ENCODE data around the gene PGPEP1. TPM values are rescaled to one million over a fixed set of nuclear protein-coding genes. Genes with fewer than 3 reads are reported as not detected.

Gene PGPEP1
- total and polyA plus RNA-seq, 12 donors, result 10.0 to 61.3 (median 45.2) TPM

- H3K9me3 ChIP-seq, result no peaks in the 10 kb centered on the region
- WGBS, 2 donors, result 90 to 94% methylated on average over 5 of the region's 5 CpGs
- H3K36me3 ChIP-seq, result no peaks in the 10 kb centered on the region
- H3K4me1 ChIP-seq, result peaks cover 4 to 38% (median 33%) of the 10 kb centered on the region in 9 donors
- no peak for TF ChIP-seq CTCF (IDR thresholded peaks at IDR 0.05)
- intact Hi-C loops (cut with DNase I), result loop anchor here in 7 of 10 donors (5.0 to 10.0 kb wide), 6 partner anchors 49 to 212 kb away; partner anchors contain the start of genes RAB3A (in 2 of the 7) and MPV17L2 (in 1 of the 7)
- no peak for ATAC-seq
- no peak overlapping the region for H3K27ac ChIP-seq
- H3K4me3 ChIP-seq, result no peak overlapping the region
- no peaks in the 10 kb centered on the region for H3K27me3 ChIP-seq
- no peak for DNase-seq
These were observed 13.6 kb upstream of the PGPEP1 start for GRCh38 chr19:18326772-18327171.

- ATAC-seq (peak; percentile 89 to 99 (median 96)), DNase-seq (peak; percentile 80 to 96)
- Histone ChIP-seq H3K4me1 (peaks cover 4 to 24% (median 22%) of the 10 kb centered on the region in 9 donors), H3K4me3 (peak overlapping the region in 9 of 10 donors; percentile 11 to 47 (median 35)), H3K36me3 (no peaks in the 10 kb centered on the region), H3K27ac (peak overlapping the region in 9 of 10 donors; percentile 24 to 89 (median 75)), H3K27me3 (no peaks in the 10 kb centered on the region), H3K9me3 (no peaks in the 10 kb centered on the region)
- peak; percentile 90 to 96 (median 92) for TF ChIP-seq CTCF (IDR thresholded peaks at IDR 0.05)
- 2% methylated on average over 9 of the region's 9 CpGs for WGBS, 2 donors
- intact Hi-C loops (cut with DNase I), result loop anchor here in 9 of 10 donors (1.0 to 10.0 kb wide), 7 partner anchors 49 to 214 kb away; partner anchors contain the start of genes RAB3A (in 2 of the 9) and MPV17L2 (in 1 of the 9)
These were observed 11.9 kb upstream of the PGPEP1 start for GRCh38 chr19:18328340-18329034.

GRCh38 chr19:18329035-18329376 lies 11.4 kb upstream of the PGPEP1 start:
- WGBS, 2 donors, result 58% methylated on average over 6 of the region's 6 CpGs

GRCh38 chr19:18330868-18331267 lies 9.5 kb upstream of the PGPEP1 start:
- no peak overlapping the region for H3K4me3 ChIP-seq
- no peaks in the 10 kb centered on the region for H3K9me3 ChIP-seq
- WGBS, 2 donors, result 95% methylated on average over 9 of the region's 9 CpGs
- H3K4me1 ChIP-seq, result peaks cover 4 to 15% (median 11%) of the 10 kb centered on the region in 9 donors
- no peak for TF ChIP-seq CTCF (IDR thresholded peaks at IDR 0.05)
- ATAC-seq (no peak), DNase-seq (no peak)
- intact Hi-C loops (cut with DNase I), result no loop called here
- H3K27me3 ChIP-seq, result no peaks in the 10 kb centered on the region
- no peak overlapping the region for H3K27ac ChIP-seq
- no peaks in the 10 kb centered on the region for H3K36me3 ChIP-seq

More at GRCh38 chr19:18329035-18329376, 11.4 kb upstream of the PGPEP1 start:
- no peak for TF ChIP-seq CTCF (IDR thresholded peaks at IDR 0.05)
- ATAC-seq (peak in 6 of 8 donors; percentile 1 to 21 (median 7)), DNase-seq (no peak)
- Histone ChIP-seq H3K4me1 (peaks cover 4 to 19% (median 17%) of the 10 kb centered on the region in 9 donors), H3K27ac (peak overlapping the region in 9 of 10 donors; percentile 24 to 89 (median 75)), H3K36me3 (no peaks in the 10 kb centered on the region), H3K4me3 (peak overlapping the region in 8 of 10 donors; percentile 18 to 47 (median 38)), H3K9me3 (no peaks in the 10 kb centered on the region), H3K27me3 (no peaks in the 10 kb centered on the region)
- intact Hi-C loops (cut with DNase I), result loop anchor here in 7 of 10 donors (5.0 to 10.0 kb wide), 6 partner anchors 52 to 214 kb away; partner anchors contain the start of genes RAB3A (in 2 of the 7) and MPV17L2 (in 1 of the 7)

Measured in heart right ventricle (tissue), 16 donors.